ENCODE data around the gene NUP54. TPM values are rescaled to one million over a fixed set of nuclear protein-coding genes. Genes with fewer than 3 reads are reported as not detected.

NUP54 gene
- total RNA-seq, 2 experiments from 2014 or later, result 29.2 to 50.8 TPM

GRCh38 chr4:76072760-76073159 is 75.4 kb downstream of the NUP54 start:
- TF ChIP-seq EZH2phosphoT487 (IDR thresholded peaks at IDR 0.05; ENCODE audit: borderline replicate concordance, low read depth, low read length) (no peak), CTCF (conservative IDR thresholded peaks at IDR 0.05; ENCODE audit: low read length) (no peak)

DNA sequence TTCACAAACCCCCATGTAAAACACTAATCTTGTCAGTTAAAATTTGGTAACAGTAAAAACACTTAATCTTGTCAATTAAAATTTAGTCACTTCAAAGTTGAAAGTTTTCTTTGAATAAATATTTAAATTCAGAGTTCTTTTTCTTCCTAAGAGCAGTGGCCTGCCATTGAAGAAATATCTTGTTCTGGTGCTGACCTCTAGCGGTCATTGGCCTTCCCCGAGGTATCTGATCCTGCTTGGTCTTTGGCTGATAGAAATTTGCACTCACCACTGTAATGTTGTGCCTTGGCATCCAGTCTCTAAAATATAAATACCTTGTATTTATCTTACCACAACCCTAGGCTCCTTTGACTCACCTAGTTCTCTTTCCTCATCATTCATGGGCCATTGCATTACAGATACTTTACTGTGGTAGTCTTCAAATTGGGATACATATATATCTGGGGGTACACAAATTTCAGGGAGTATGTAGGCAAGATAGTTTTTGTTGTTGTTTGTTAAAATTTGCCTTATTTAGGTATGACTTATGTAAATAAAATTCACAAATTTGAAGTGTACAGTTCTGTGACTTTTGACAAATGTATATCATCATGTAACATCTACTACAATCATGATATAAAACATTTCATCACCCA is 80.4 kb downstream of the NUP54 start:
- peak; percentile 72 for DNase-seq (ENCODE audit: low spot score)
- no peaks in the 10 kb centered on the region for H3K9me2 ChIP-seq (ENCODE audit: insufficient read depth, low read length)
- H3K79me2 ChIP-seq (ENCODE audit: insufficient read depth, low read depth, low read length), result no peaks in the 10 kb centered on the region
- BruUV-seq (replicated peaks), result no TSS peak
- H4K20me1 ChIP-seq (ENCODE audit: insufficient read depth, low read length), result no peaks in the 10 kb centered on the region
- no peak overlapping the region for H3K4me2 ChIP-seq (ENCODE audit: low read length)
- H3K4me3 ChIP-seq (ENCODE audit: low read depth, low read length, poor library complexity, severe bottlenecking), result no peak overlapping the region
- H3K9me3 ChIP-seq (ENCODE audit: low read length), result no peaks in the 10 kb centered on the region
- H3K36me3 ChIP-seq (ENCODE audit: insufficient read depth, low read length), result no peaks in the 10 kb centered on the region
- ChIA-PET POLR2A (no interaction called here), CTCF (ENCODE audit: unreplicated experiment) (no interaction called here)
- intact Hi-C loops (cut with micrococcal nuclease; ENCODE audit: unreplicated experiment), result loop anchor here (1.0 to 2.0 kb wide), 3 partner anchors 72 to 172 kb away; no protein-coding TSS in a partner anchor
- no peaks in the 10 kb centered on the region for H3K4me1 ChIP-seq (ENCODE audit: insufficient read depth, low read length, poor library complexity, severe bottlenecking)
- H2AFZ ChIP-seq (ENCODE audit: low read length), result no peak overlapping the region
- H3K27ac ChIP-seq (ENCODE audit: low read depth, low read length, poor library complexity, severe bottlenecking), result no peak overlapping the region
- TF ChIP-seq CTCF (conservative IDR thresholded peaks at IDR 0.05; ENCODE audit: low read length) (peak; percentile 96), EZH2phosphoT487 (IDR thresholded peaks at IDR 0.05; ENCODE audit: borderline replicate concordance, low read depth, low read length) (no peak)

More at GRCh38 chr4:76072760-76073159, 75.4 kb downstream of the NUP54 start:
- Histone ChIP-seq H3K4me3 (ENCODE audit: low read depth, low read length, poor library complexity, severe bottlenecking) (no peak overlapping the region), H2AFZ (ENCODE audit: low read length) (no peak overlapping the region), H3K27ac (ENCODE audit: low read depth, low read length, poor library complexity, severe bottlenecking) (no peak overlapping the region), H3K9me3 (ENCODE audit: low read length) (no peaks in the 10 kb centered on the region), H3K4me2 (ENCODE audit: low read length) (no peak overlapping the region), H3K4me1 (ENCODE audit: insufficient read depth, low read length, poor library complexity, severe bottlenecking) (no peaks in the 10 kb centered on the region), H4K20me1 (ENCODE audit: insufficient read depth, low read length) (no peaks in the 10 kb centered on the region), H3K79me2 (ENCODE audit: insufficient read depth, low read depth, low read length) (no peaks in the 10 kb centered on the region), H3K36me3 (ENCODE audit: insufficient read depth, low read length) (no peaks in the 10 kb centered on the region), H3K9me2 (ENCODE audit: insufficient read depth, low read length) (no peaks in the 10 kb centered on the region)
- DNase-seq (ENCODE audit: low spot score), result no peak
- CTCF ChIA-PET (ENCODE audit: unreplicated experiment), result no interaction called here
- no TSS peak for BruUV-seq (replicated peaks)
- intact Hi-C loops (cut with micrococcal nuclease; ENCODE audit: unreplicated experiment), result no loop called here
- POLR2A ChIA-PET, result interaction anchor here (0.6 kb wide), 1 partner anchor 12 kb away, joined by 3 read pairs; no protein-coding TSS in a partner anchor

DNA sequence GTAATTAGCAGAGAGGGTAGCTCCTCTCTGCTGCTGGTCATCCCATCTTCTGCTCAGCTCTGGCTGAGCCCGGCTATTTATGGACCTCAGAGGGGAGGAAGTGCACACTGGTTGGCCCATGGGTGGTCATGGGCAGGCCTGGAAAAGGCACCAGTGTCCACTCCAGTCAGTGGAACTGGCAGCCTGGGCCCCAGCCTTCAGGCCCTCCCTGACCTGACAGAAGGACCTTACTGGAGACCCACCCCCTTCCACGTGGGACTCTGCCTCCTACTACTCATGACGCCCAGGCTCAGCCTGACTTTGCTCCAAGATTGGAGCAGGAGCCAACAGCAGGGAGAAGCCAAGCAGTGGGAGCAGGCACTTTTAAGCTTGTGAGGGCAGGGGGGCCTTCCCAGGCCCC is 81.7 kb downstream of the NUP54 start:
- Histone ChIP-seq H3K36me3 (ENCODE audit: insufficient read depth, low read length) (no peaks in the 10 kb centered on the region), H3K79me2 (ENCODE audit: insufficient read depth, low read depth, low read length) (no peaks in the 10 kb centered on the region), H3K9me2 (ENCODE audit: insufficient read depth, low read length) (no peaks in the 10 kb centered on the region), H4K20me1 (ENCODE audit: insufficient read depth, low read length) (no peaks in the 10 kb centered on the region), H3K27ac (ENCODE audit: low read depth, low read length, poor library complexity, severe bottlenecking) (no peak overlapping the region), H3K9me3 (ENCODE audit: low read length) (no peaks in the 10 kb centered on the region), H2AFZ (ENCODE audit: low read length) (no peak overlapping the region), H3K4me1 (ENCODE audit: insufficient read depth, low read length, poor library complexity, severe bottlenecking) (no peaks in the 10 kb centered on the region), H3K4me2 (ENCODE audit: low read length) (no peak overlapping the region), H3K4me3 (ENCODE audit: low read depth, low read length, poor library complexity, severe bottlenecking) (no peak overlapping the region)
- POLR2A ChIA-PET, result no interaction called here
- no TSS peak for BruUV-seq (replicated peaks)
- no peak for DNase-seq (ENCODE audit: low spot score)
- intact Hi-C loops (cut with micrococcal nuclease; ENCODE audit: unreplicated experiment), result loop anchor here (2.0 kb wide), 1 partner anchor 150 kb away; no protein-coding TSS in a partner anchor
- TF ChIP-seq CTCF (conservative IDR thresholded peaks at IDR 0.05; ENCODE audit: low read length) (no peak), EZH2phosphoT487 (IDR thresholded peaks at IDR 0.05; ENCODE audit: borderline replicate concordance, low read depth, low read length) (no peak)
- CTCF ChIA-PET (ENCODE audit: unreplicated experiment), result no interaction called here

Measured in OCI-LY7 (cell line).